ENCODE data around the gene VWC2L.

Gene VWC2L

DNA sequence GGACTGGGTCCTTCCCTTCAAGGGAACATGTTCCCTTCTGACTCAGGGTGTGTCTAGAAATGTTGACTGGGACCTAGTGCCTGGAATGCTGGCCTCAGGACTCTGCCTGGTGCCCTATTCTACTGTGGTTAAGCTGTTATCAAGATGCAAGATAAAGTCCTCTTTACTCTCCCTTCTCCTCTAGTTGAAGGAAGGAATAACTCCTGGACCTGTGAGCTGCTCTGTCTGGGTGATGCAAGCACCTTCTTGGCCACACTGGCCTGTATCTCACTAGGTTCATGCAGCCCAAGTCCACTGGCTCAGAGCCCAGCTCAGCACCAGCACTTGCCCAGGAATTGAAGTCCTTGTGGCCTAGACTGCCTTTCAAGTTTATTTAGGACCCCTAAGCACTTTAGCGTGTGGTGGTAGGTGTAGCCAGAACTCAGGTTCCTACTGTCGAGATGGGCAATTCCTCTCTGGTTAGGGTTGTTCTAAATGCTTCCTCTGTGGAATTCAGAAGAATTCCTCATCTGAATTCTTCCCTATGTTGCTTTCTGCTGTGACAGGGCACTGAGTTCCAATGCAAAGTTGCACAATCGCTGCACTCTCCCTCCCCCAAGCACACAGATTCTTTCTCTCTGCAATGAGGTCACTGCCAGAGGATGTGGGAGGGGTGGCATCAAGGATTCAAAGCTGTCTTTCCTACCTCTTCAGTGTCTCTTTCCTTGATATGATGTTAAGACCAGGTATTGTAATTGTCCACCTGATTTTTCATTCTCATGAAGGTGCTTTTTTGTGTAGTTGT is 54.7 kb downstream of the VWC2L start:
- DNase-seq (ENCODE audit: low read depth in 2 of 2) = no peak

DNA sequence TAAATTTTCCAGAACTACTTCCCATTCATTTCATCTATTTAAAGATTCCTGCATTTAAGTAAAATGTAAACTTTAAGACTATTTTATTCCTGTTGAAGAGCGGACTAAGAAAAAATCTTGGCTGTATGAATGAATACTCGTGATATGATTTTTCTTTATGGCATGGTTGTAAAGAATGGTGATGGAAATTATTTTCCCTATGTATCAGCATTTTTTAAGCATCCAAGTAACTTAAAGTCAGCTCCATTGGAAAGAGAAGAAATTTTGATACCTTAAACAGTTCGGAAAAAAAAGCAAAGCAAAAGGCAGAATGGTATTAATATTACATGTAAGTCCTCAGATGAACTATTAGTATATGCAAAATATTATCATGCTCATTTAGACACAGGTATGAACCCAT is 58.9 kb downstream of the VWC2L start:
- DNase-seq (ENCODE audit: low read depth in 2 of 2) = no peak

DNA sequence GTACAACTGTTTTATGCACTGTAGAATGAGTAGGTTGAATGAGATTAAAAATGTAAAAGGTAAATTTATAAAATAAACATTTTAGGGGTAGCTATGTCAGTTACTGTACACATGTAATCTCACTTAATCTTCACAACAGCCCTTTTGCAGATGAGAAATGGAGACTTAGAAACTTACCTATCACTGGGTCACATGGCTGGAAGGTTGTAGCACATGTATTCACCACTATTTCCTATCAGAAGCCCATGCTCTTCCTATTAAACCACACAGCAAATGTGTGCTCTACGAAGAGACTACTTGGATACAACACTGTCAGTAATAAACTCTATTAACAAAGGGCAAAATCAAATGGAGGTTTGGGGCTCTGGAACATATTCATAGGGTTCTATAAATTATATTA is 60.5 kb downstream of the VWC2L start:
- no peak for DNase-seq (ENCODE audit: low read depth in 2 of 2)

GRCh38 chr2:214471990-214472389 is 61.1 kb downstream of the VWC2L start:
- DNase-seq (ENCODE audit: low read depth in 2 of 2) = no peak

DNA sequence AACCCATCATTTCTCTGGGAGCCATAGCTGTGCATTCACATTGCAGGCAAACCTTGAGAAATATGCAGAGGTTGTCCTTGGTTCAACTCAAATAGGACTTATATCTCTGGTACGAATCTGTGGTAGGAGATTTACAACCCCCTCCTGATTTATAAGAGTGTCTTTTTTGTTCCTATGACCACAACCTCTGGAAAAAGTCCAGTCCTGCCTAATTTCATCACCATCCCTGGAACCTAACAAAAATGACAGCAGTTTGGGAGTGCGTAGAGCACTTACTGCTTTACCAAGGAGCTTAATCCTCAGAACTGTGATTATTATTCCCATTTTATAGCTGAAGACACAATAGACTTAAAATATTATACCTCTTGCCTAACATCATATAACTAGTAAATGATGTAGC is 66.5 kb downstream of the VWC2L start:
- no peak for DNase-seq (ENCODE audit: low read depth in 2 of 2)

GRCh38 chr2:214481204-214481603 is 70.3 kb downstream of the VWC2L start:
- DNase-seq (ENCODE audit: low read depth in 2 of 2) = no peak

- no peak for DNase-seq (ENCODE audit: low read depth in 2 of 2)
These were observed 71.9 kb downstream of the VWC2L start for GRCh38 chr2:214482728-214483127.

- DNase-seq (ENCODE audit: low read depth in 2 of 2) = no peak
These were observed 73.4 kb downstream of the VWC2L start for GRCh38 chr2:214484239-214484638.

GRCh38 chr2:214484701-214485100 is 73.8 kb downstream of the VWC2L start:
- DNase-seq (ENCODE audit: low read depth in 2 of 2) = no peak

GRCh38 chr2:214489181-214489580 is 78.3 kb downstream of the VWC2L start:
- DNase-seq (ENCODE audit: low read depth in 2 of 2) = no peak

GRCh38 chr2:214489702-214490101 is 78.8 kb downstream of the VWC2L start:
- no peak for DNase-seq (ENCODE audit: low read depth in 2 of 2)

DNA sequence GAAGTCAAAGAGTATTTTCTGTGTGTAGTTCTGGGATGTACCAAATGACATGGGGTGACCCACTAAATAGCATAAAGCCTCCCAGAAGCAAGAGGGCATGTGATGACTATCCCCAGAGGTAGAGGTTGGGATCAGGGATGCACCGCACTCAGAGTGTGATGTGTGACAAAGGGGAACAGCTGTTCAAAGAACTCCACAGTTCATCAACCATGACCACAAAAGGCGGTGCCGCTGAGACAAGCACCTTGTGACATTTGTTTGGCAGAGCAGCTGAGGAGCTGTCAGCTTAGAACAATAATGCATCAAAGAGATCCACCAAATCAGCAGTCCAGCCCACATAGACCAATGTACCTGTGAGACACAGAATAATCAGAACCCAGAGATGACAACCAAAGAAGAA is 81.3 kb downstream of the VWC2L start:
- no peak for DNase-seq (ENCODE audit: low read depth in 2 of 2)

DNA sequence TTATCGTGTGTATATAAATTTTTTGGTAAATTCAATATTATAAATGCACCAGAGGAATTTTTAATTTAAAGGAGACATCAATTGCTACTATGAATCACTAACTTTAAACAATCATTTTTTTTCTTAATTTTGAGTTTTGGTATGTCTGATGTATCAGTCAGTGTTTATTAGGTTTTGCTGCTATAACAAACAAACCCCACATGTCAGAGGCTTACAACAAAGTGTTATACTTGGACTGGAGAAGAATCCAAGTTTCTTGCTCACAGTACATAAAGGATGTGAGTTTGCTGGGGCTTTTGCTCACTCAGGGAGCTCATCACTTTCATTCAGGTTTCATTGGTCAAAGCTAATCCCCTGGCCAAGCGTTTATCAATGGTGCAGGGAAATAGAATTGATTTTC is 81.8 kb downstream of the VWC2L start:
- DNase-seq (ENCODE audit: low read depth in 2 of 2) = no peak

DNA sequence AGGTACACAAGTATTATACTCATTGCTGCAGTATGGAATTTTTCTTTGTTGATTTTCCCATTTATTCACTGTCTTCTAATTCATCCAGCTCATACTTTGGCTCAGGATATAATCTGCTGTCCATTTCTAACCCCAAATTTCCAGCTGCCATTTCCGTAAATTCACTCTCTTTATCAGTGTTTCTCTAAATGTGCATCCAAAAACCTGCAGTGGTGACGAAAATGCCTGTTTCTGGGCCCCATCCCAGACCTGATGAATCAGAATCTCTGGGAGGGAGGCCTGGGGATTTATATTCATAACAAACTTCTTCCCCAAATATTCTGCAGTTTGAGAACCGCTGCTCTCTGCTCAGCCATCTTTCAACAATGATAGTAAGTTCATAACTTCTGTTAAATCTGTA is 86.6 kb downstream of the VWC2L start:
- no peak for DNase-seq (ENCODE audit: low read depth in 2 of 2)

- DNase-seq (ENCODE audit: low read depth in 2 of 2) = no peak
These were observed 92.7 kb downstream of the VWC2L start for GRCh38 chr2:214503568-214503967.

DNA sequence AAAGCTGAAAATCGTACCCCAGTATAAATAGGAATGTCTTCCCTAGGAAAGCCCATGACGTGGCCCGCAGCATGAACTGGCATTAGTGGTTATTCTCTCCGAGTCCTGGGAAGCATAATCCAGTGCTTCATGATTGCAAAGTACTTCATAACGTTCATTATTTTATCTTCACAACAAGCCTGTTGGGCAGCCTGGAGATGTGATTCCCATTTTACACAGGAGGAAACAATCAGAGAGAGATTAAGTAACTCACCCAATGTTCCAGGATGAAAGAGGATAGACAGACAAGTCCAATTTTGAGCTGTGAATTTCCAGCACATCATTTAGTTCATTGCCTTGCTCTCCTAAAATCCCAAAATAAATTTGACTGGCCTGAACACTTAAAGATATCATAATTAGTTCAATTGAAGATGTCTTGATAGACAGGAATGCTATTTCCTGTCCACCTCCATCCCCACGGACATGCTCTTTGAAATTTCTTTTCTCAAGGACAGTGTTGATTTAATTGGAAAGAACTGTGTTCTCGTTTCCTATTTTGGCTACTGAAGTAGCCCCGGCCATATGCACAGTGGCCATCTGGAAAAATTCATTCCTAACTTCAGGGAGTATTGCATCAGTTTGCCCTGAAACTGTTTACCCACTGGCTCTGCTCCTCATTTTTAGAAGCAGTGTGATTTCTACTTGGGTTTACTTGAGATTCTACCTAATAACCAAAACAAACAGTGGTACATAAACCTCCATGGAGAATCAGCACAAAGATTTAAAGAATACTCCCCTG is 93.9 kb downstream of the VWC2L start:
- DNase-seq (ENCODE audit: low read depth in 2 of 2) = no peak

DNA sequence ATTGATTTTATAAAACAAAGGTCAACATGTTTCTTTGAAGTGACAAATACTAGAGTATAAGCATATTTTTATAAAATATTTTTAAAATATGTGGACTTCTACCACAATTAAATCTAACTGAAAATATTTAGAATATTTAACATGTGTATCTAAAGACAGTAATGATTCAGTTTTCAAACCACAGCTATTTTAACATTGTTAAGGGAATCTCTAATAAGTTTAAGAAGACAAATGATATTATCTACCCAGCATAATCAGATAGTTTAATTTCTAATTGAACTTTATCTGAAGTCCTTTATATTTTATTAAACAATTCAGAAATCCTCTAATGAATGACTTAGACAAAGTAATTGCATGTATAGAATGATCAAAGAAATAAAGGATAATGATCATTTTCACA is 96.2 kb downstream of the VWC2L start:
- DNase-seq (ENCODE audit: low read depth in 2 of 2) = no peak

GRCh38 chr2:214514704-214515103 is 103.8 kb downstream of the VWC2L start:
- no peak for DNase-seq (ENCODE audit: low read depth in 2 of 2)

DNA sequence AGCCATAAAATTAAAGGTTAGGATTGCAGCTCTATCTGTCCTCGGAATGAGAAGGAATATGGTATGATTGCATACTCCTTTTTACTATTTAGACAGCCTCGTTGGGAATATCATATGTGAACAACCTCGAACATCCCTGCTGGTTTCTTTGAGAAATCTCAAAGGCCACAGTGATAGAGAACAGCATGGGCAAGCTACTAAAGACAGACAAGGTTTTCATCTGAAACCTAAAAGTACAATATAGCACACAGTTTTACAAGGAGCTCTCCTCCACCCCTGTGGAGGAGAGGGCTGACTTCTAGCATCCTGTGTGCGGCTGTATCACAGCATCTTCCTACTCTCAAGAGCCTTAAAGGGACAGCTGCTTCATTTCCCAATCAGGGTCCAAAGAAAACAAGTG is 104.3 kb downstream of the VWC2L start:
- no peak for DNase-seq (ENCODE audit: low read depth in 2 of 2)

- no peak for DNase-seq (ENCODE audit: low read depth in 2 of 2)
These were observed 108.5 kb downstream of the VWC2L start for GRCh38 chr2:214519258-214519818.

DNA sequence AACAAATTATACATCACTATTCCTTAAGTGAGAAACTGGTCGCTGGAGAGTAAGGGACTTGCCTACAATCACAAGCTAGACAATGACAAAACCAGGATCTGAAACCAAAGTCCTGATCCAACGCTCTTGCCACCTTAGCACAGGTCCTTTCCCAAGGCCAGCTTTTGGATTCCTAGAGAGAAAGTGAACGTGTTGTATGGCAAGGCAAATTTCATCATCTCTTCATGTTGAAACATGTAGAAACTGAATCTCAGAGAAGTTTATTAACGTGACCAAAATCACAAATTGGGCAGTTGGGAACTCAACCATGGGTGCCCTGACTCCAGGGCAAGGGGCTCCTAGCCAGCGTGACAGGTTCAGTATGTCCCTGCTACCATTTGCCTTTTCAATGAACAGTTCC is 118.2 kb downstream of the VWC2L start:
- no peak for DNase-seq (ENCODE audit: low read depth in 2 of 2)

DNA sequence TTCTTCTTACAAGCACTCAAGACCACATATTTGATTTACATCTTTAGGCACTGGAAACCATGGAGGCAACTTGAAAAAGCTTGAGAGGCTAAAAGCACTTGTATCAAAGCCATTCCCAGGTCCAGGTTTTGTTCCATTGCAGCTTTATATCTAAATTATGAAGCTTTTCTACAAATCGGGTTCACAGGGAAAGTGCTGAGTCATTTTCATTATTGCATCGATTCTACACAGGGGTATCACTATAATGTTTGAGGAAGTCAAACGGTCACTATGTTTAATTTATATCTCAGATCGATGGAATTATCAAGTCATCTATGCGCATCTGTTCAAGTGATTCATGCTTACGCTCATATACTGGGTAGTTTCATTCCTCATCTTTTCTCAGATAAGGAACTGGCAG is 118.7 kb downstream of the VWC2L start:
- no peak for DNase-seq (ENCODE audit: low read depth in 2 of 2)

DNA sequence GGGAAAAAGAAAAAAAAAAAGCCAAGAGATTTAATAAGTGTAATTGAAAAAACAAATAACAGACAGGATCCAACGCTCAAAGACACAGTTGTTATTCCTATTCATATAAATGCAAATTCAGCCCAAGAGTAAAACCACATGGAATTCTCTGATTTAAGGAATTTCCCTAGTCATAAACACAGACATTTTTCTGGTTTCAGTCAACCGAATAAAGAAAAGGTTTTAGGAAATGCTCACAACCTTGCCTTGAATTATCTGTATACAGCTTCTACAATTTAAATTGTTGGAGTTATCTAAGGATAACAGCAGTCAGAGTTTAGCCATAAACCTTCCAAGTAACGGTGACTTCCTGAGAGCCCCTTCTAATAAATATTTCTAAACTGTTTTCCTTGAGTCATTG is 122.7 kb downstream of the VWC2L start:
- no peak for DNase-seq (ENCODE audit: low read depth in 2 of 2)
